Measurements from ENCODE around the gene TBC1D5.
"Not testable (repeated sequence)": the region's sequence is repeated elsewhere in the genome, so short reads cannot be mapped to it uniquely, and the experiment has no call there.

Gene TBC1D5

GRCh38 chr3:17518189-17519059 is 224.0 kb downstream of the TBC1D5 start:
- DNase-seq, result no peak

- no peak for DNase-seq
Measured at GRCh38 chr3:17515445-17516234, 226.8 kb downstream of the TBC1D5 start.

GRCh38 chr3:17514597-17514996 is 227.8 kb downstream of the TBC1D5 start:
- no peak for DNase-seq

- no peak for DNase-seq
Measured at GRCh38 chr3:17510265-17510664, 232.2 kb downstream of the TBC1D5 start.

GRCh38 chr3:17508180-17508752 is 234.2 kb downstream of the TBC1D5 start:
- no peak for DNase-seq

GRCh38 chr3:17507480-17507879 is 235.0 kb downstream of the TBC1D5 start:
- DNase-seq, result no peak

GRCh38 chr3:17505856-17506255 is 236.6 kb downstream of the TBC1D5 start:
- DNase-seq, result no peak

- no peak for DNase-seq
Measured at GRCh38 chr3:17501745-17502144, 240.7 kb downstream of the TBC1D5 start.

GRCh38 chr3:17500618-17501017 is 241.8 kb downstream of the TBC1D5 start:
- no peak for DNase-seq

- no peak for DNase-seq
Measured at GRCh38 chr3:17494117-17494809, 248.2 kb downstream of the TBC1D5 start.

GRCh38 chr3:17491601-17492000 is 250.8 kb downstream of the TBC1D5 start:
- DNase-seq, result no peak

GRCh38 chr3:17491190-17491589 is 251.2 kb downstream of the TBC1D5 start:
- DNase-seq, result not testable (repeated sequence)

- DNase-seq, result no peak
Measured at GRCh38 chr3:17489139-17489538, 253.3 kb downstream of the TBC1D5 start.

GRCh38 chr3:17481116-17481515 is 261.3 kb downstream of the TBC1D5 start:
- DNase-seq, result no peak

GRCh38 chr3:17479681-17480405 is 262.6 kb downstream of the TBC1D5 start:
- no peak for DNase-seq

GRCh38 chr3:17478673-17479072 is 263.8 kb downstream of the TBC1D5 start:
- no peak for DNase-seq

- DNase-seq, result no peak
Measured at GRCh38 chr3:17473761-17474160, 268.7 kb downstream of the TBC1D5 start.

- DNase-seq, result no peak
Measured at GRCh38 chr3:17469954-17470353, 272.5 kb downstream of the TBC1D5 start.

- DNase-seq, result no peak
Measured at GRCh38 chr3:17469520-17469919, 272.9 kb downstream of the TBC1D5 start.

GRCh38 chr3:17466028-17466427 is 276.4 kb downstream of the TBC1D5 start:
- no peak for DNase-seq

GRCh38 chr3:17459470-17459993 is 282.9 kb downstream of the TBC1D5 start:
- DNase-seq, result no peak

GRCh38 chr3:17456650-17457049 is 285.8 kb downstream of the TBC1D5 start:
- DNase-seq, result no peak
